Natural killer cell (primary cell): ENCODE data around the gene PLXDC1. TPM values are rescaled to one million over a fixed set of nuclear protein-coding genes. Genes with fewer than 3 reads are reported as not detected.
A peak's percentile ranks its signal among the peaks of the same experiment; 100 is the strongest.

Experiments
- ATAC-seq, 3 donors: fragments of 150-1000 bp in 2 of 3; fragments of 200-7000 bp in 1 of 3; cut with Tn5 transposase; 1 replicate in 1 of 3; 2 replicates in 2 of 3; pipeline ENCODE4 v1.10.0; 2021; ENCODE audit warnings: mild to moderate bottlenecking in 2 of 3, moderate library complexity in 2 of 3
- DNase-seq, 2 donors: peaks; one replicate each; pipeline versions ENCODE4 v3.0.0 to v3.0.0-alpha.2; 2013 to 2021; ENCODE audit warnings: mixed read lengths in 1 of 2
- H3K27ac ChIP-seq: one replicate; pipeline ENCODE4 v1.5.1; 2013; ENCODE audit warnings: mild to moderate bottlenecking, low read length
- H3K27me3 ChIP-seq: one replicate; pipeline ENCODE4 v1.6.1; 2013; ENCODE audit warnings: low read length; ENCODE audit not compliant: control insufficient read depth, insufficient read depth
- H3K36me3 ChIP-seq: one replicate; pipeline ENCODE4 v1.6.1; 2013; ENCODE audit warnings: low read length; ENCODE audit not compliant: control insufficient read depth, insufficient read depth
- H3K4me1 ChIP-seq: one replicate; pipeline ENCODE4 v1.6.1; 2013; ENCODE audit warnings: low read length; ENCODE audit not compliant: control insufficient read depth, insufficient read depth
- H3K4me3 ChIP-seq: one replicate; pipeline ENCODE4 v1.5.1; 2013; ENCODE audit warnings: low read length
- H3K9me3 ChIP-seq: one replicate; pipeline ENCODE4 v1.6.1; 2013; ENCODE audit warnings: low read length; ENCODE audit not compliant: control insufficient read depth, insufficient read depth
- H3K27ac Mint-ChIP-seq, 2 donors: one replicate each; pipeline ENCODE4 v1.8.0; 2022; ENCODE audit warnings: mild to moderate bottlenecking in 2 of 2, mixed read lengths in 2 of 2, moderate library complexity in 1 of 2
- H3K27me3 Mint-ChIP-seq, 2 donors: one replicate each; pipeline ENCODE4 v1.8.0; 2022; ENCODE audit warnings: low read depth in 2 of 2, mixed read lengths in 2 of 2
- H3K36me3 Mint-ChIP-seq: one replicate; pipeline ENCODE4 v1.8.0; 2022; ENCODE audit warnings: mixed read lengths
- H3K4me1 Mint-ChIP-seq, 2 donors: one replicate each; pipeline ENCODE4 v1.8.0; 2022; ENCODE audit warnings: mixed read lengths in 2 of 2
- H3K4me3 Mint-ChIP-seq: one replicate; pipeline ENCODE4 v1.8.0; 2022; ENCODE audit warnings: mild to moderate bottlenecking, moderate library complexity, mixed read lengths
- H3K9me3 Mint-ChIP-seq, 2 donors: one replicate each; pipeline ENCODE4 v1.8.0; 2022; ENCODE audit warnings: mixed read lengths in 2 of 2
- CTCF ChIP-seq: fragments of 200-600 bp; IDR thresholded peaks from one replicate; pipeline ENCODE4 v1.8.0; 2022; ENCODE audit warnings: antibody characterized with exemption
- WGBS: methylation state at CpG from one replicate; pipeline ENCODE4 v1.1.7; 2013; ENCODE audit warnings: missing lambda C conversion rate; ENCODE audit not compliant: insufficient coverage; 5-methylcytosine and 5-hydroxymethylcytosine counted together
- intact Hi-C: fragments of 100-400 bp; cut with micrococcal nuclease; formaldehyde crosslinking; loops from one replicate; pipeline ENCODE4 v1.14.2; 2022
- total RNA-seq, 4 donors: library from RNA; stranded (reverse); fragments of 120-200 nt in 1 of 4; gene quantifications; one replicate each; pipeline versions ENCODE4 v1.2.3 to v1.2.4, GENCODE V29; 2013 to 2022

The PLXDC1 gene
- total RNA-seq: 10 to 100 TPM in 2 of 3 donors, 1 to 10 TPM in 1; 5.7 to 53.6 (median 15.9) TPM
- total RNA-seq (2013): 15.1 TPM

- no peaks in the 10 kb centered on the region for H3K9me3 Mint-ChIP-seq
- intact Hi-C loops: loop anchor here (5.0 kb wide), 4 partner anchors 249 to 424 kb away; partner anchors contain the start of genes LASP1 and PSMB3
- WGBS: 2% methylated on average over 56 of the region's 68 CpGs
- peaks cover 10% of the 10 kb centered on the region for H3K36me3 Mint-ChIP-seq
- TF ChIP-seq CTCF: no peak
- Histone ChIP-seq H3K27ac (peak within 1 kb of the TSS; percentile 17), H3K27me3 (peaks cover 12% of the 10 kb centered on the region), H3K4me3 (peak within 1 kb of the TSS; percentile 91), H3K36me3 (no peaks in the 10 kb centered on the region), H3K9me3 (no peaks in the 10 kb centered on the region), H3K4me1 (peaks cover 35% of the 10 kb centered on the region)
- ATAC-seq (no peak), DNase-seq (peak in 1 of 2 donors; percentile 53)
- H3K27me3 Mint-ChIP-seq: peaks cover 18 to 21% of the 10 kb centered on the region in 2 donors
- H3K4me1 Mint-ChIP-seq: peaks cover 41 to 48% of the 10 kb centered on the region in 2 donors
- peak within 1 kb of the TSS; percentile 100 for H3K4me3 Mint-ChIP-seq
- peak within 1 kb of the TSS; percentile 100 for H3K27ac Mint-ChIP-seq
Observed at GRCh38 chr17:39151150-39151942, at the start of gene PLXDC1. PLXDC1 (minus strand) TSS chr17:39151637; CDS start chr17:39151437, 200 bp downstream.

- H3K9me3 Mint-ChIP-seq: no peaks in the 10 kb centered on the region
- WGBS: 23% methylated on average over 10 of the region's 11 CpGs
- Histone ChIP-seq H3K27ac (peak overlapping the region; percentile 95), H3K4me3 (peak overlapping the region; percentile 83), H3K36me3 (peaks cover 37% of the 10 kb centered on the region), H3K4me1 (peaks cover 51% of the 10 kb centered on the region), H3K27me3 (no peaks in the 10 kb centered on the region), H3K9me3 (no peaks in the 10 kb centered on the region)
- peak overlapping the region; percentile 98 for H3K4me3 Mint-ChIP-seq
- H3K4me1 Mint-ChIP-seq: peaks cover 37 to 53% of the 10 kb centered on the region in 2 donors
- ATAC-seq (no peak), DNase-seq (no peak)
- no peaks in the 10 kb centered on the region for H3K27me3 Mint-ChIP-seq
- H3K27ac Mint-ChIP-seq: peak overlapping the region; percentile 98 to 100
- no peak for TF ChIP-seq CTCF
- no peaks in the 10 kb centered on the region for H3K36me3 Mint-ChIP-seq
- intact Hi-C loops: no loop called here
Observed at GRCh38 chr17:39200957-39201510, 49.6 kb upstream of the PLXDC1 start.

- ATAC-seq (peak; percentile 79 to 89 (median 86)), DNase-seq (peak in 1 of 2 donors; percentile 80)
- Histone ChIP-seq H3K27ac (peak within 1 kb of the TSS; percentile 95), H3K36me3 (peaks cover 36% of the 10 kb centered on the region), H3K27me3 (no peaks in the 10 kb centered on the region), H3K4me1 (peaks cover 59% of the 10 kb centered on the region), H3K9me3 (no peaks in the 10 kb centered on the region), H3K4me3 (peak within 1 kb of the TSS; percentile 83)
- Mint-ChIP-seq H3K4me1 (peaks cover 37 to 61% of the 10 kb centered on the region in 2 donors), H3K36me3 (no peaks in the 10 kb centered on the region), H3K27ac (peak within 1 kb of the TSS; percentile 98 to 100), H3K4me3 (peak within 1 kb of the TSS; percentile 98), H3K9me3 (no peaks in the 10 kb centered on the region), H3K27me3 (no peaks in the 10 kb centered on the region)
- intact Hi-C loops: no loop called here
- no peak for TF ChIP-seq CTCF
- under 1% methylated on average over 52 of the region's 52 CpGs for WGBS
Observed at GRCh38 chr17:39200070-39200879, 48.8 kb upstream of the PLXDC1 start, which contains the start of gene RPL19. RPL19 (plus strand) TSS chr17:39200283; CDS start chr17:39200345, 62 bp downstream.
